HG03354 (cell line): Measurements from ENCODE around the gene TEX35.
"Not testable (repeated sequence)": the region's sequence is repeated elsewhere in the genome, so short reads cannot be mapped to it uniquely, and the experiment has no call there.

Source experiments
- ATAC-seq: cut with Tn5 transposase; IDR thresholded peaks from one replicate; pipeline ENCODE4 v1.9.1; 2021; ENCODE audit warnings: mild to moderate bottlenecking; ENCODE audit not compliant: unreplicated experiment, poor library complexity, severe bottlenecking

Gene TEX35

DNA sequence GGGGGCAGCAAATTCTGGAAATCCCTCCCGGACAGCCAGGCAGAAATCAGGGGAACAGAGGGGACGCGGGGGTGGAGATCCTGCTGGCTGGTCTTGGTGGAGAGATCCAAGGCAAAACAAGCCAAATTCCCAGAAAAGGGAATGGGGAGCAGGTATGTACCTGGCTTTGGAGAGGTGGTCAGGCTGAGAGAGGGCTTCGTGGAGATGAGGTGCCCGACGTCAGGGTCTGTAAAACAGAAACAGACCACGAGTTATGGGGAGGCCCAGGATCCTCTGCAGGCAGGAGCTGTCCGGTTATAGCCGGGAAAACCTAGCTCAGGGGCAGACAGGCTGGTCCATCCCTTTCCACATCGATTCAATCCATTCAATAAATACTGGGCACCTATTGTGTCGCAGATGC is 20.6 kb upstream of the TEX35 start:
- ATAC-seq: no peak

DNA sequence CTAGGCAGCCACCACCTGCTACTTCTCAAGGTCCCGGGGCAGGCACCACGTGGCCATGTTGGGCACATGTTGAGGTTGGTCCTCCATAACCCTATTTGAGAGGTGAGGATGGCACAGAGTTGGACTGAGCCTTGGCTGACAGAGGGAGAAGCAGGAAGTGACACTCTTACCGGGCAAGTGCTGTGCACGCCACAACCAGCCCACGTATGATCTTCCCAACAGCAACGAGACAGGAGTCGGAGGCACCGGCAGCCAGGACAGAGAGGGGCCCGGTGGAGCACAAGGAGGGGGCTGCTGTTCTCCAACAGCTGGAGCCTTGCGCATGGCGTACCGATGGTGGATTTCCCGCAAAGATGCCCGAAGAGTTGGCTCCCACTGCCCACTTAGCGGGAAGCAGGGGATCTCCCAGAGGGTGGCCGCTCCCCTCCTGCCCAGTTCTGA is 19.6 kb upstream of the TEX35 start:
- no peak for ATAC-seq

DNA sequence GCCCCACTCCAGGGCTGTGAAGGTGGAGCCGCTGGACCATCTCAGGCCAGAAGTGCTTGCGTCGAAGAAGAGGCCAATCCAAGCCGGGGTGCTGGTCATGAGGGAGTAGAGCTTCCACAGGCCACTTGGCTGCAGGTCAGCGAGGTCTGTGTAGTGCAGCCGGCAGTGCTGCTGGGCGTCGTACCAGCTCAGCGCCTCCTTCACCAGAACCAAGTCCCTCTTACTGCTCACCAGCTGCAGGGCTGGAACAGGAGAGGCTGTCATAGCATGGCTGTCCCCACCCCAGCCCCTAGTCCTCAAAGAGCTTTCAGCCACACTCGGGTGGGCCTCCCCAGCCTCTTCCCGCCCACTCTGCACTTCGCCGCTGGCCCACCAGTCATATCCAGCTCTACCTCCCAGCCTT is 18.3 kb upstream of the TEX35 start:
- ATAC-seq: no peak

DNA sequence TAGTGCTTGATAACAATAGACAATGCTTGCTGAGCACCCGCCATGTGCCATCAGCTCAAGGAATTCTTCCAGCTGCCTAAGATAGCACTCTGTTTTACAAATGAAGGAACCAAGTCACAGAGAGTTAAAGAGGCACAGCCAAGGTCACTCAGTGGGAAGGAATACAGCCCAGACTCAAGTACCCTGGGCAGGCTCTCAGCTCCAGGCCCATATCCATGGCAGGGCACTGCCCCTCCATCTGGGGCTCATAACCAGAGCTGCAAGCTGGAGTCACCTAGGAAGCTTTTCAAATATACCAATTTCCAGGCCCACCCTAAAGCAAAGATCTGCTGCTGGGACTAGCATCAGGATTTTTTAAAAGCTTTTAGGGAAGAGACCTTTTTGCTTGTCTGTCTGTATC is 17.8 kb upstream of the TEX35 start:
- ATAC-seq: no peak

DNA sequence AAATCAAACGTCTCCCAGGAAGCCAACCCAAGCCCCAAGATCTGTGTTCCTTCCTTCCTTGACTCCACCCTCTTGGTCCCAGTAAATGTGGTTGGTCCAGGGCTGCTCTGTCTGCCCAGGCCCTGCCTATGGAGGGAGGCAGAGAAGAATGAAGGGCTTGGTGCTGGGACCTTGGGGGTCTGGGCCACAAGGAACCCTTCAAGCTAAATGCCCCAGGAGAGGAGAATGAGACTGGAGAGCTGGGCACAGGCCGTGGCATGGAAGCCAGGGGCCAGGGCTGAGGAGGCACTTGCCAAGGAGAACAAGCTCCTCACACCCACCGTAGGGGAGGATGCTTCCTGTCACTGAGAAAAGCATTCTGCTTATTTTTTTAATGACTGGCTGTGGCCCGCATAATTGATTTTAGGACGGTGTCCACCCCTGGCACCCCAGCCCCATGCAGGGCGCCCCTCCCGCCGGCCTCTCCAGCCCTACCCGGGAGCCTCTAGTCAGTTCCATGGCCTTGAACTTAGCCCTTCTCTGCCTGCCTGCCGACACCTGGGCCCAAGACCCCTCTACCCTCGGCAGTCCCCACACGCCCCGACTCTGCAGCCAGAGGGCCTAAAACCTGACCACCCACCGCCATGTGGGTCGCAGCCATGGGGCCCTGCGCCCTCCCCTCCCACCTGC is 17.0 kb upstream of the TEX35 start:
- no peak for ATAC-seq

DNA sequence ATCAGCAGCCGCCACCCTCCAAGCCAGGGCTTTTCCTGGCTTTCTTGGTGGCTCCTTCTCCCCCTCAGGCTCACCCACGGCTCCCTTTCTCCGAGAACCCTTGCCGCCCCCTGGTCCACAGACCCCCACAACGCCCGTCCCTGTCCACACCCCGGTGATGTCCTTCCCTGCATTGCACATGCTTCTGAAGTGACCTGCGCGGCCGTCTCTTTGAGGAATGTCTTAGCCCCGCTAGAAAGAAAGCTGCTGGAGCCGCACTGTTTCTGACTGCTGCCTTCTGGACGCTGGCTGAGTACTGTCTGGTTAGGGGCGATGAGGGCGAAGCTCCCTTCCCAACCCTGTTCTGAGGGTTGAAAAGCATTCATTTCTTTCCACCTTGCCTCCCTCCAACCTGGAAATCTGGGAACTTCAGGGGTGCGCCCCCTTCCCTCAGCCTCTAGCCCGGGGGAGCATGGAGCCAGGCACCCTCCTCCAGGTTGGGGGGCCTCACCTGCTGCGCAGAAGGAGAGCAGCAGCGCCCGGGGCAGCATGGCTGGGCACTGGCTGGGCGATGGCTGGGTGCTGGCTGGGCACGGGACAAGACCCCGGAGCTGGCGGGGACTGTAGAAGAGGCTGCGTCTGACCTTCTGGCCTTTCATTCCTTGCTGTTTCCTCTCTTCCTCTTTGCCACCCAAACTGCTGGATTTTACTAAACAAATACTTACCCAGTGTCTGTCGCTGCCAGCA is 16.3 kb upstream of the TEX35 start, which contains the start of gene CLEC20A:
CLEC20A (minus strand) TSS at position 555 of the 726 bp plus-strand sequence; CDS start at position 530, 25 bp downstream.
- no peak for ATAC-seq

DNA sequence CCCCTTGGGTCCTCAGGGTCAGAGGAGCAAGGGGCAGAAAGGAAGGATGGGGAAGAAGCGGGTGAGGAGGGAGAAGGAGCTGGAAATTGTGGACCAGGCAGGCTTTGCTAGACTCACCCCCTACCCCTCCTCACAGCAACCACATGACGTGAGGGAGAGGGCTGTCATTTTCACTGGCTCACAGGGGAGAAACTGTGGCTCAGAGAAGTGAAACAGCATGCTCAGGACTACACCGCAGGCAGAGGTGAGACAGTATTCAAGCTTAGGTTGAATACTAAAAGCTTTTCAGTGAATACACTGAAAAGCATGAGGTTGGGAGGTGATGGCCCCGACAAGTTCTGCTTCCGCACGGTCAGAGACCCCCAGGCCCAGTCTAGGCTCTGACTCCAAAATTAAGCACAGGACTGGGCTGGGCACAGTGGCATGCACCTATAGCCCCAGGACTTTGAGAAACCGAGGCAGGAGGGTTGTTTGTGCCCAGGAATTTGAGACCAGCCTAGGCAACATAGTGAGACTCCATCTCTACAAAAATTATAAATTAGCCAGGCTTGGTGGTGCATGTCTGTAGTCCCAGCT is 14.9 kb upstream of the TEX35 start:
- ATAC-seq: no peak

DNA sequence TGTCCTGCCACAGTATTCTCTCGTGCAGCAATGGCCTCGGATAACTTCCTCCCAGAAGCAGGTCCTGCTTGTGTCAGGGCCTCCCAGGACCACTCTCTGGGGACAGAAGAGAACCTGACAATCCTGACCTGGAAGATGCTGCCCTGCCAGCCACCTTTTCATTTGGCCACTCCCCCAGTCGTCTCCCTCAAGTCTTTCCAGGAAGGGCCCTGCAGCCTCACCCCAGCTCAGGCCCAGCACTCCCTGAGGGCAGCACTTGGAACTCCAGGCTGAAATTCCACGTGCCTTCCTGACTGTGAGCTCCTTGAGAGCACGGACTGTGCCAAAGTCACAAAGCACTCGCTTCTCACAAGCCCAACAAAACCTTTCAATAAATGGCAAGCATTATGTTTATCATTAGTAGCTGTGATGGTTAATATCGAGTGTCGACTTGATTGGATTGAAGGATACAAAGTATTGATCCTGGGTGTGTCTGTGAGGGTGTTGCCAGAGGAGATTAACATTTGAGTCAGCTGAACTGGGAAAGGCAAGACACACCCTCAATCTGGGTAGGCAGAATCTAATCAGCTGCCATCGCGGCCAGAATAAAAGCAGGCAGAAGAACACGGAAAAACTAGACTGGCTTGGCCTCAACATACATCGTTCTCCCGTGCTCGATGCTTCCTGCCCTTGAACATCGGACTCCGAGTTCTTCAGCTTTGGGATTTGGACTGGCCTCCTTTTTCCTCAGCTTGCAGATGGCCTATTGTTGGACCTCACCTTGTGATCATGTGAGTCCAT is 13.8 kb upstream of the TEX35 start:
- no peak for ATAC-seq

DNA sequence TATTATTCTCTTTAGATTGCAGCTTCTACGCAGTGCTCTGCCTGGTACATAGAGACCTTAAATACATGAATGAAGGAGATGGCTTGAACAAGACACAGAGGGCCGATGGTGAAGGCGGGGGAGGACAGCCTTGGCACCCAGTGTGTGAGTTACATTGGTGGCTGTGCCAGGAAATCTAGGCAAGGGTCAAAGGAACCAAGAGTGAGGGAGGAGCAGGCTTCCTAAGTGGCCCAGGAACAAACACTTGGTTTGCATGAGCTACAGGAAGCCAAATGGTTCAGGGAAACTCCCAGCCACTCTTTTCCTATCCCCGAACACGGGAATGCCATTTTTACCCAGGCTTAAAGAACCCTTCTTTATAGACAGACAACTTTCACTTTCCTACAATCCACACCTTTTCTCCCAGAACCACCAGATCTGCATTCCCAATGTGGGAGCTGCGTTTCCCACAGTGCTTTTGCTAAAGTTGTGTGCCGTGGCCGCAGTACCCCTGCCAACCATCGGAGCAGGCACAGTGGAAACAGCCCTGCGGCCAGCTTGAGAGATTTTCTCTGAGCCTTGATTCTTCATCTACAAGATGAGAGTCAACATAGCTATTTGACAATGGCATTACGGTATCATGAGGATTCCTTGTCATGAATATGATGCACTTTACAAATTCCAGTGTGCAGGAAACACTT is 12.7 kb upstream of the TEX35 start:
- ATAC-seq: no peak

DNA sequence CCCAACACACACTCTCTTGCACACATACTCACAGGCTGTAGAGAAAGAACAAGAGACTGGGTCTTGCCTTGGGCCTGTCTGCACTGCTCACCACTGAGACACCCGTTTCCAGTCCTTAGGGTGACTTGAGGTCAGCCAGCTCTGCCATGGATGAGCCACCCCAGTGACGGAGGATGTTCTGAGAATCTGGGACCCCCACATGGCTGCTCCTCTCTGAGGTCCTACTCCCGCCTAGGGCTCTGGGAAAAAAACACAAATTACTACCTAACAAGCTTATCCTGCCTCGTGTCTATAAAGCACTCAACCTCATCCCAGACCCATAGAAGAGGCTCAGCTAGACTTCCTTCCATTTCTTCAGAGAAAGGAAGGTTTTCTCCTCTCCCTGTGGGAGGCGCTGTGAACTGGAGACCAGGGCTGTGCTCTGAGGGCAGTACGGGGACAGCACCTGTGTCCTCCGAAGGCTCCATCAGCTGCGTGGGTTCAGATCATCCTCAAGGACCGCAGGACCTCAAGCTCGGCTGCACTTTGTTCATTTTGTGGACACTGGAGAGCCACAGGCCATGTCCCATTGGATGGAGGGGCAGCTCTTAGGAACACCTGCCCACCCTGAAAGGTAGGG is 11.9 kb upstream of the TEX35 start:
- ATAC-seq: peak; percentile 24

DNA sequence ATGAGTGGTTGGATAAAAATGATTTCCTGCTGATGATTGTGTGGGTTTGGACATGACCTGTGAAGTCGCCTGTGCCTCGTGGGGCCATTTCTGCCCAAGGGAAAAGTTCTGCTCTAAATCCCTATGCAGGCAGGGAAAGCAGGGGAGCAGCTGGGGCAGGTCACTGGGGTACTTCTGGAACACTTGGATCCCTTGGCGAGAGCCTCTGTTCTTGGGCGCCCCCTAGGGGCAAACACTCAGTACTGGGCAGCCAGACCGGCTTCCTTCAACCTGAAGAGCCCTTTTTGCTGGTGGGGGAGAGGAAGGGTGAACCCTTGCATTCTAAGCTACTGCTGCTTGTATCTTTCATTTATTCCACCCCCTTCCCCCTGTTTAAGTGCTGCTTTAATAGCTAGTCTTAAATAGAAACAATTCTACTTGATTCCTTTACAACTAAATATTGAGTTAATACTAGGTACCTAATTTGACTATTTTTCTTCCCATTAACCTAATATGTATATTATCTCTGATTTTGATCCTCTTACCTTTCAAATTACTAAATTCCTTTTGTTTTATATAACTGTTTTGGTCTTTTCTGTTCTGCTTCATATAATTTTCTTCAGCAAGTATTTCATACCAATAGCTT is 11.1 kb upstream of the TEX35 start:
- ATAC-seq: peak; percentile 91

DNA sequence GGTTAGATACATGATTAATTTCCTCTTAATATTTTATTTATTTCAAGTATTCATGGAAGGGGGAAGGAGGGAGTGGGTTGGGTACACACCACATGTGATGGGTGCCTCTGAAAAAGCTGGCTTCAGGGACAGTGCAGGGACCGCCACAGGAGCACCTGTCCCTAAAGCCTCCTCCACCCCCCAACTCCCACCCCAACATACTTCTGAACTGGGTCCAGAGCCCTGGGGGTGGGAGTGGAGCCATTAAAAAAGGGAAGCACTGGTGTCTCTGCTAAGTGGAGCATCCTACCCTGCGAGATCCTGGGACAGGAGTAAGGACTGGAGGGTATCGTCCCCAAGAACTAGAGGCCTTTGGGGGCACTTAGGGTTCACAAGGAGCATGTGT is 10.6 kb upstream of the TEX35 start:
- ATAC-seq: no peak

DNA sequence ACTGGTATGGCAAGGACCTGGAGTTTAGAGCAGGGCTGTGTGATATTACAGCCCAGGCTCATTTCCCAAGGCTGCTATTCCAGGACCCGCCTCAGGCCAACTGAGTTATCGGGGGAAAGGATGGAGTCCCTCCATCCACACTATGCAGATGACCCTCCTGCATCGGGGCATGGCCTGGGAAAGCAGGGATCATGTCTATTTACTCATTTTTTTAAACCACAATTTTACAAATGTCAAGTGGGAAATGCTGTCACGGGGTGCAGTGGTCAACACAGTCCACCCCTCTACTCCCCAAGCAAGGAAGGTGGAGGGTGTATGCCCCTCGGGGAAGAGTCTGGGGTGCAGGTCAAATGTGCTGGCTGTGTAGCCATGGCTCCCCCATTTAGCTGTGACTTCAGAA is 10.1 kb upstream of the TEX35 start:
- ATAC-seq: no peak

DNA sequence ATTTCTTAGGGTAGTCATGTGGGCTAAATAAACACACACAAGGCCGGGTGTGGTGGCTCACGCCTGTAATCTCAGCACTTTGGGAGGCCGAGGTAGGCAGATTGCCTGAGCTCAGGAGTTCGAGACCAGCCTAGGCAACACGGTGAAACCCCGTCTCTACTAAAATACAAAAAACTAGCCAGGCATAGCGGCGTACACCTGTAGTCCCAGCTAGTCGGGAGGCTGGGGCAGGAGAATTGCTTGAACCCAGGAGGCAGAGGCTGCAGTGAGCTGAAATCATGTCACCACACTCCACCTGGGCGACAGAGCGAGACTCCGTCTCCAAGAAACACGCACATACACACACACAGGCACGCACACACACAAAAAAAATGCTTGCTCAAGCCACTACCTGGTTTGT is 9.6 kb upstream of the TEX35 start:
- not testable (repeated sequence) for ATAC-seq

DNA sequence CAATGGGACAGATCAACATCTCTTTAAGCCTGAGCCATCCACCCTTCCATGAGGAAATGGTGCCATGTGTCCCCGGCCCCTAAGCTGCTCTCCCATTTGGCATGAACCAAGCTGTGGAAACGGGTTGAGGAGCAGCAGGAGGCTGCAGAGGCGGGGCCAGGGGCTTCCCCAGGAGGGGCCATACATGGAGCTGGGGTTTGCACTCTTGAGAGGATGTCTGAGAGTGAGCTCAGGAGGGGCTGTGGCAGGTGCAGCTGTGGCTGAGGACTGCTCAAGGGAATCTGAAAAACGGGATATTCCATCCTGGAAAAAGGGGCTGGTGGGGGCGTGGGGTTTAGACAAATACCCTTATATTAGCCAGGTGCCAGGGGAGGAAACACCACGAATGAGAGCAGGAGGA is 9.1 kb upstream of the TEX35 start:
- no peak for ATAC-seq

DNA sequence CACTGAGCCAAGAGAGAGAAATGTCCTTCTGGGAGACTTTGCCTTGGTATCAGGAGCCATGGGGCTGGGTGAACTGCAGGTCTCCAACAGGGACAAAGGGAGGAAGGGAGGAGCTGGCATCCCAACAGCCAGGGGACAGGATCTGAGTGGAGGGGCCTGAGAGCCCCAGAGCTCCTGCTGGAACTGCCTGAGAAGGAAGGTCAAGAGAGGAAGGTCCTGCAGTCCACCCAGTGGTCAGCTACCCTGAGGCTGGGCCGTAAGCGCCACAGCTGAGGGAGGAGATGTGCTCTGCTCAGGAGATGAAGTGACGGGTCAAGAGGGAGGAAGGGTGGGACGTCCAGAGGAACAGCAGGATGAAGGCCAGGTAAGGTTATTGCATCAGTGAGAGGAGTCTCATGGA is 8.6 kb upstream of the TEX35 start:
- ATAC-seq: no peak

DNA sequence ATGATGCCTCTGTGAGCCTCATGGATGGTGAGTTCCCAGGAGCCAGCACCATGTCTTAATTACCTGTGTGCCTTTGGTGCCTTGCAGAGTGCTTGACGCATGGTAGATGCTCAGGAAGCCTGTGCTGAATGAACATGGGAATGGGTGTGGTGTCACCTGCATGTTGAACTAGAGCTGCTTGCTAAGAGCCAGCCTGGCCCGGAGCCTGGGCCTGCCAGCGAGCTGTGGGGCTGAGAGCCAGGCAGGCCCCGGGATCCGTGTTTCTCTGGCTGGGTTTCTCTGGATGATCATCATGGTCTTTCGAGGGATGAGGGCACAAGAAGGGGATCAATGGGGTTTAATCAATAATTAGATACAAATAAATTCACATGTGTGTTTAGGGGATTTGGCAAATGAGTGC is 6.7 kb upstream of the TEX35 start:
- ATAC-seq: no peak

DNA sequence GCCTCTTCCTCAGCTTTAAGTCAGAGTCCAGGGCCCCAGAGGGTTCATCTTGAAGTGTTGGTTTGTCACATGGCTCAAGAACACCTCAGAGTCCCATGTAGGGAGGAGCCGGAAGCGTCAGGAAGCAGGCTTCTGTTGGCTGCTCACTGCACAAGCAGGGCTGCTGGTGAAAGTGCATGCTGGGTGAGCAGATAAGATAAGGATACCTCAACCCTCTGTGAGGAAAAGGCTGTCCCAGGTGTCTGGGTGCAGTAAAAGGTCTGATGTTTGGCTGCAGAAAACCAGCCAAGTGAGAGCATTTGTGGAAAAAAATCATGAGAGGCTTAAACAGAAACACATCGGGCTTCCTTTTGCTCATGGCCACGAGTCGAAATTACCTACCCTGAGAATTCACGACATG is 6.2 kb upstream of the TEX35 start:
- ATAC-seq: no peak

DNA sequence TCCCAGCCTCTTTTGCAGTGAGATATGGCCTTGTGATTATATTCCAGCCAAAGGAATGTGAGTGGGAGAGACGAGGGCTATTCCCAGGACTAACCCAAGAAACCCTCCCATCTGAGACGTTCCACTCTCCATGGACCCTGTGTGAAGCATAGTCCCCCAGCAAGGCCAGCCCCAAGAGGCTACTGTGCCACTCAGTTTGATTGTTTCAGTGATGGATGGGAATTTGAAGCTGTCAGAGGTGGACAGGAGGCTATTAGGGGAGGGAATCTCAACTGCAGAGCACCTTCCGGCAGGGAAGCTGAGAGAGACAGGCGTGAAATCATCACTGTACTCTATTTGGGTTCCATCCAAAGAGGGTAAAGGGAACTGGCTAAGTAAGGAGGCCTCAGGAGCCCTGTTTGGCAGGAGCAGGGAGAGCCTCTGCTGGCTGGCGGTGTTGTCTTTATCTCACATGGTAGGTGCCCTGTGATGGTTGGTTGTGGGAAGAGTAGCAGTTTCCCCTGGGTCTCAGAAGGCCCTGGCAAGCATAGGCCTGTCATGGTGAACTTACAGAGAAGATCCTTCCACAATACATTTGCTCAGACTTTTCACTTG is 3.4 kb upstream of the TEX35 start:
- ATAC-seq: no peak
